Measurements from ENCODE around the gene IL36B. TPM values are rescaled to one million over a fixed set of nuclear protein-coding genes. Genes with fewer than 3 reads are reported as not detected.

Gene IL36B
- total RNA-seq = not detected

GRCh38 chr2:113052396-113052917, at the start of gene IL36B:
IL36B (minus strand) TSS chr2:113052867.

DNA sequence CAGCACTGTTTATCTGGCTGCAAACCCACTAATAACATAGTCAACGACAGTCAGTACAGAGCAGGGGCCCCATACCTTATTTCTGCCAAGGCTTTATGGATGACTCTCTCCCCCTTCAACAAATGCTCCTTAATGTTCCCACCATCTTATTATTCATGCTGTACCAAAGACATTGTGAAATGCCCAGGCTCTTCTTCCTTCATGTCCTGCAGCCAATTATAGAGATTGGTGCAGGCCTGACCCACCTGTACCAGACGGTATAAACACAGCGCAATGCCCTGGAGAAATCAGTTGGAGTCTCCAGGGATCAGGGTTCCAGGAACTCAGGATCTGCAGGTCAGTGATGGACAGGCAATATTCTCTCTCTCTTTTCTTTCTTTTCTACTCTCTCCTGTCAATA, 15.0 kb upstream of the IL36B start, which contains the start of gene IL1F10:
Gene IL1F10, plus strand, starts transcription at position 290 of the 400 bp plus-strand sequence. CDS start 4,769 bp downstream, outside the sequence.

GRCh38 chr2:113058998-113059960, 6.6 kb upstream of the IL36B start, which contains the start of gene IL36RN:
IL36RN (plus strand) TSS chr2:113059198; CDS start chr2:113059439, 241 bp downstream.

DNA sequence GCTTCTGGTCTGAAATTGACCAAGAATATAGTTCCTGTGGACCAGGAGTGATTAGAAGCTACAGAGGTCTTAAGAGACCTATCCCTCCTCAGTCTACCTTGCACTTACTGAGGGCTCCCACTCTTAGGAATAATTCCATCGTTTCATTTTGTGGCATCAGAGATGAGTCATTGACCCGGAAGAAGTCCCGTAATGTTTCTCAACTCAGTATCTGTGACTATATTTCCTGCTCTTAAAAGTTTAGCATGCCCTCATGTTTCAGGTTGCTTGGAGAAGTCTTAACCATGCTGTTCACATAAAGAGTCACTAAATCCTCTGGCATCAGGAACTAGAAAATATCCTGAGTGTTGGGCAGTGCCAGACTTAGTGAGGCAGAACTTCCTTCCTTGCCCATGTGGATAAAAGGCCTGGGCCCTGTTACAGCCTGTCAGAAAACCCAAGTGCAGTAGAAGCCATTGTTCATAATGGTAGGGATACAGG, 47.6 kb downstream of the IL36B start, which contains the start of gene IL36A:
Gene IL36A, plus strand, starts transcription at position 430 of the 480 bp plus-strand sequence. CDS start 413 bp downstream, outside the sequence.

DNA sequence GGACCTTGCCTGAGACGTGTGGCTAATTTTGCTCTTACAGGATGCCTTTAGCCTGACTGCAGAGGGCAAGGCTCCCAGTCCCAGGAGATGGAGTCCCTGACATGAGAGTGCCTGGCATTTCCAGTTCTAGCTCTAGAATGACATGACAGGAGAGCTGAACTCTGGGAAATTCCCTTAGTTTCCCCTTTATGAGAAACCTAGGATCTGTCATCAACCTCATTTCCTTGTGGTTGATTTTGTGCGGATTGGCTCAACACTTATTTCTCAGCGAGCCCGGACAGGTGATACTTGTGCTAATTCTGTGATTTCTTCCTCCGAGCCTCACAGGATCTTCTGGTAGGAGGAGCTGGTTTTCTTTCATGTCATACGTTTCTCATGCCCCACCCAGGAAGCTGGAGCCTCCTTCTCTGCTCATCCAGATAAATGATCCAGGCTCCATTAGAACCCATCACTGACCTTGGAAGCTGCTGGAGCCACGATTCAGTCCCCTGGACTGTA, 75.1 kb downstream of the IL36B start, which contains the start of gene IL36G:
Gene IL36G, plus strand, starts transcription at position 448 of the 498 bp plus-strand sequence. CDS start 633 bp downstream, outside the sequence.

Other genes with a start within 250 kb of the IL36B start
- 1.6 TPM for gene IL1B, start 216.1 kb downstream of the IL36B start, total RNA-seq
- gene IL37, start 141.7 kb downstream of the IL36B start, total RNA-seq = not detected
- gene IL36G, start 74.9 kb downstream of the IL36B start, total RNA-seq = not detected
- not detected for gene IL36A, start 47.4 kb downstream of the IL36B start, total RNA-seq
- gene IL36RN, start 6.3 kb upstream of the IL36B start, total RNA-seq = 0.22 TPM
- gene IL1F10, start 15.1 kb upstream of the IL36B start, total RNA-seq = not detected
- 10.3 TPM for gene IL1RN, start 74.7 kb upstream of the IL36B start, total RNA-seq
- 20.5 TPM for gene PSD4, start 121.1 kb upstream of the IL36B start, total RNA-seq
- 3.7 TPM for gene PAX8, start 226.1 kb upstream of the IL36B start, total RNA-seq

Data from camera-type eye (tissue), 1 donor.